Psoas muscle (tissue), 8 donors: Measurements from ENCODE around the gene FGD2. TPM values are rescaled to one million over a fixed set of nuclear protein-coding genes. Genes with fewer than 3 reads are reported as not detected.

Source experiments
- ATAC-seq, 4 donors: fragments of 200-7000 bp; cut with Tn5 transposase; one replicate each; pipeline ENCODE4 v1.9.1; 2020; ENCODE audit warnings: moderate library complexity in 3 of 4, mild to moderate bottlenecking in 2 of 4
- DNase-seq, 2 donors: peaks; one replicate each; pipeline ENCODE4 v3.0.0-alpha.2; 2020
- H3K27ac ChIP-seq: fragments of 200-600 bp; one replicate; pipeline ENCODE4 v1.8.0; 2022
- H3K27me3 ChIP-seq, 3 donors: fragments of 200-600 bp in 1 of 3; one replicate each; pipeline versions ENCODE4 v1.6.1 to v1.8.0; 2013 to 2022; ENCODE audit warnings: low read length in 2 of 3, mild to moderate bottlenecking in 2 of 3, moderate library complexity in 1 of 3; ENCODE audit not compliant: insufficient read depth in 3 of 3
- H3K36me3 ChIP-seq, 2 donors: fragments of 200-600 bp in 1 of 2; one replicate each; pipeline versions ENCODE4 v1.6.1 to v1.8.0; 2013 to 2022; ENCODE audit warnings: low read depth in 1 of 2, mild to moderate bottlenecking in 1 of 2, moderate library complexity in 1 of 2; ENCODE audit not compliant: insufficient read depth in 1 of 2
- H3K4me1 ChIP-seq: fragments of 200-600 bp; one replicate; pipeline ENCODE4 v1.8.0; 2022
- H3K4me3 ChIP-seq: fragments of 200-600 bp; one replicate; pipeline ENCODE4 v1.8.0; 2022; ENCODE audit warnings: mild to moderate bottlenecking
- H3K9me3 ChIP-seq: fragments of 200-600 bp; one replicate; pipeline ENCODE4 v1.8.0; 2022
- WGBS, 3 donors: extraction: QIAGEN DNeasy Blood & Tissue Kit; methylation state at CpG; one replicate each; pipeline versions ENCODE4 v1.1.6 to v1.1.7; 2013; 5-methylcytosine and 5-hydroxymethylcytosine counted together
- intact Hi-C, 2 donors: fragments of 100-400 bp; cut with DNase I; formaldehyde crosslinking; loops; one replicate each; pipeline versions ENCODE4 v1.11.0 to v1.14.2; 2022
- polyA plus RNA-seq, 3 donors: library from polyadenylated mRNA; stranded (reverse); fragments of 200-250 nt; gene quantifications; one replicate each; pipeline ENCODE4 v1.2.3, GENCODE V29; 2013
- total RNA-seq, 4 donors: library from RNA; stranded (reverse); fragmentation: NEBNext Ultra II Directional in 2 of 4; extraction: Animal tissue kit (Norgen Biotek cat#: 25700) in 2 of 4; gene quantifications; one replicate each; pipeline versions ENCODE4 v1.2.1 to v1.2.4, GENCODE V29; 2021 to 2023
- TF ChIP-seq, protein P1 (sequence below): fragments of 200-600 bp; IDR thresholded peaks from one replicate; pipeline ENCODE4 v1.8.0; 2022; ENCODE audit warnings: antibody characterized with exemption
- donor health status: healthy with polysubstance abuse.
- donor health status: DM: no; HTN: no; CAD: no; lungs with moderate emphysema.
- donor health status: Bipolar disorder and iron deficiency.
- donor health status: healthy.
- donor health status: DM: yes; HTN: yes; CAD: no.
- donor health status: DM: no; HTN: no; CAD: no.
- donor health status: DM: no; HTN: no; CAD: no.
- donor health status: DM: yes; HTN: yes; CAD: no.

FGD2 gene
- total and polyA plus RNA-seq, 7 donors: 0.75 to 4.2 (median 1.7) TPM

DNA sequence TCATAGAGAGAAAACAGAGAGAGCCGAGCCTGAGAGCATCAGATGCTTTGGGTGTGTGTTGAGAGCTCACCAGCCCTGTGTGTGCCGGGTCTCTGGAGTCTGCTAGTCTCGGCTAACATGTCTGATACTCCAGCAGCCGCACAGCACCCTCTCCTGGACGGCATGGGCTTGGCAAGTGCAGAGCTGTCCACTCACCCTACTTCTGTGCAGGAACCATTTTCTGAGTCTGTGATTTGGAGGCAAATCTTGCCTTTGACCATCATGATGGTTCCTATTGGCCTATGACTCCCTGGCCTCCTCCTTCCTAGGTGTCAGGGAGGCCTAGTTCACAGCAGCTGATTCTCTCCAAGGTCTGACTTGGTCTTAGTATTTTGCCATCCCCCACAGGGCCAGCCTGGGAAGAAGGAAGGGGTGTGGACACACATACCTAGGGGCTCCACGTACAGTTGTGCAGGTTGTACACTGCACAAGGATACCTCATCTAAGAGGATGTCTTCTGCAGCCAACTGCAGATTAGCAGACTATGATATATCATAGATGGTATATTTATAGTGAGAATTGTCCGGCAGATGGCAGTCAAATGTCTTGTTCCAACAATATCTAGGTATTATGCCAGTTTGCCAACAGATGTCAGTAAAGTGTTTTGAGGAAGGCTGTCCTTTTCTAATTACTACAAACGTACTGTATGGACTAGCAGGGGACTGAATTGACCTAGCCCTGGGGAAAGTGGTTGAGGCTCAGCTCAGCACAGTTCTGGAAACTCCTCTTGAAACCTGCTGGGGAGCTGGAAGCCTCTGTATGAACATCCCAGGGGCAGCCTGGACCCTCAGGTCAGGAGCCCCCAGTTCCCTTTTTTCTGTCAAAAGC lies 13.0 kb downstream of the FGD2 start:
- Histone ChIP-seq H3K4me1 (peaks cover 3% of the 10 kb centered on the region), H3K4me3 (no peak overlapping the region), H3K36me3 (no peaks in the 10 kb centered on the region), H3K9me3 (no peaks in the 10 kb centered on the region), H3K27ac (no peak overlapping the region), H3K27me3 (no peaks in the 10 kb centered on the region)
- TF ChIP-seq, protein P1, sequence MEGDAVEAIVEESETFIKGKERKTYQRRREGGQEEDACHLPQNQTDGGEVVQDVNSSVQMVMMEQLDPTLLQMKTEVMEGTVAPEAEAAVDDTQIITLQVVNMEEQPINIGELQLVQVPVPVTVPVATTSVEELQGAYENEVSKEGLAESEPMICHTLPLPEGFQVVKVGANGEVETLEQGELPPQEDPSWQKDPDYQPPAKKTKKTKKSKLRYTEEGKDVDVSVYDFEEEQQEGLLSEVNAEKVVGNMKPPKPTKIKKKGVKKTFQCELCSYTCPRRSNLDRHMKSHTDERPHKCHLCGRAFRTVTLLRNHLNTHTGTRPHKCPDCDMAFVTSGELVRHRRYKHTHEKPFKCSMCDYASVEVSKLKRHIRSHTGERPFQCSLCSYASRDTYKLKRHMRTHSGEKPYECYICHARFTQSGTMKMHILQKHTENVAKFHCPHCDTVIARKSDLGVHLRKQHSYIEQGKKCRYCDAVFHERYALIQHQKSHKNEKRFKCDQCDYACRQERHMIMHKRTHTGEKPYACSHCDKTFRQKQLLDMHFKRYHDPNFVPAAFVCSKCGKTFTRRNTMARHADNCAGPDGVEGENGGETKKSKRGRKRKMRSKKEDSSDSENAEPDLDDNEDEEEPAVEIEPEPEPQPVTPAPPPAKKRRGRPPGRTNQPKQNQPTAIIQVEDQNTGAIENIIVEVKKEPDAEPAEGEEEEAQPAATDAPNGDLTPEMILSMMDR: peak; percentile 74
- 2 to 3% (median 3%) methylated on average over 8 of the region's 8 CpGs for WGBS, 3 donors
- ATAC-seq: peak; percentile 96 to 99 (median 98)
- intact Hi-C loops: loop anchor here (1.0 to 5.0 kb wide), 5 partner anchors 134 to 252 kb away; partner anchors contain the start of gene C6orf89 (in 2 of the 2)
- peak; percentile 90 to 95 for DNase-seq

DNA sequence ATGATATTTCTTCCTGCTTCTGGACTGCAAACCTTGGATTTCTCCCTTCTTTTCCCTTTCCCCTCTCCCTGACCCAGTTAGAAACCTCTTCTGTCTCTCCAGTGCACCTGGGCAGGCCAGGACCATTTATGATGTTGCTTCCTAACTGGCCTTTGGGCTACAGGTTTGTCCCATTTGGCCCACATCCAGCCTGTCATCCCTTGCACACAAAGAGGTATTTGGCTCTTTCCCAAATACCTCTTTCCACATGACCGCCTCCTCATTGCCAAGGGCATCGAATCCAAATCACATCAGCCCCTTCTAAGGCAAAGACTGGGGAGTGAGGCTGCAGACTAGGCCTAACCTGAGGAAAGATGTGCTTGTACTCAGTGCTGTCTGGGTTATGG lies 13.6 kb downstream of the FGD2 start:
- Histone ChIP-seq H3K9me3 (no peaks in the 10 kb centered on the region), H3K4me3 (no peak overlapping the region), H3K36me3 (no peaks in the 10 kb centered on the region), H3K4me1 (peaks cover 3% of the 10 kb centered on the region), H3K27ac (no peak overlapping the region), H3K27me3 (no peaks in the 10 kb centered on the region)
- DNase-seq: no peak
- WGBS, 3 donors: 32 to 51% (median 45%) methylated on average over 2 of the region's 2 CpGs
- TF ChIP-seq, protein P1: no peak
- no peak for ATAC-seq
- intact Hi-C loops: loop anchor here (2.0 to 5.0 kb wide), 2 partner anchors 134 to 252 kb away; partner anchors contain the start of gene C6orf89 (in 2 of the 2)

DNA sequence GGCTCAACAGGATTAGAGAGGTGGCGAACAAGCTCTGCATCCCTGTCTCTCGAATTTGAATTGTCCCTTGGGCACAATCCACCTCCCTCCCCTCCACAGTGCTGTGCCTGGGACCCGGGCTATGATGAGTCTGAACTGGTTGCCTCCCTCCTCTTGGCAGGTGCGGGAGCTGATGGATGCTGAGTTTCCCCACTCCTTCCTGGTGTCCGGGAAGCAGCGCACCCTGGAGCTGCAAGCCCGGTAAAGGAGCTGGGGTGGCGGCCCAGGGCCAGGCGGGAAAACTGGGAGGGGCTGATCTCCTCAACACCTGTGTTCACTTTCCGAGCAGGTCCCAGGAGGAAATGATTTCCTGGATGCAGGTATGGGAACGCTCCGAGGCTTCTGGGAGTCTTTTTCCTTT lies 14.9 kb downstream of the FGD2 start:
- WGBS, 3 donors: 59 to 67% (median 60%) methylated on average over 12 of the region's 12 CpGs
- no peaks in the 10 kb centered on the region for H3K27me3 ChIP-seq
- no peaks in the 10 kb centered on the region for H3K36me3 ChIP-seq
- H3K27ac ChIP-seq: no peak overlapping the region
- DNase-seq (no peak), ATAC-seq (no peak)
- peaks cover 3% of the 10 kb centered on the region for H3K4me1 ChIP-seq
- no peak overlapping the region for H3K4me3 ChIP-seq
- H3K9me3 ChIP-seq: no peaks in the 10 kb centered on the region
- intact Hi-C loops: loop anchor here in 1 of 2 donors (5.0 kb wide), 1 partner anchor 192 kb away; no protein-coding TSS in a partner anchor
- TF ChIP-seq, protein P1: no peak

DNA sequence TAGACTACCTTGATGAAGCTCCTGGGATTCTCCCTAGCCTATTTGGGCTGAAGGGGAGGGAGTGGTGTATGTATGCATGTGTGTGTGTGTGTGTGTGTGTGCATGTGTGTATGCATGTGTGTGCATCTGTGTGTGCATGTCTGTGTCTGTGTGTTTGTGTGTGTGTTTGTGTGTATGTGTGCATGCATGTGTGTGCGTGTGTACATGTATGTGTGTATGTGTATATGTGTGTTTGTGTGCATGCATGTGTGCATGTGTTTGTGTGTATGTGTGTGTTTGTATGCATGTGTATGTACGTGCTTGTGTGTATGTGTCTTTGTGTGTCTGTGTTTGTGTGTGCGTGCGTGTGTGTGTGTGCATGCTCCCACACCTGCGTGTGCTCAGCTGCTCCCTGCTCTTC lies 15.4 kb downstream of the FGD2 start:
- no peaks in the 10 kb centered on the region for H3K36me3 ChIP-seq
- WGBS, 3 donors: 95 to 97% (median 96%) methylated on average over 5 of the region's 5 CpGs
- TF ChIP-seq, protein P1: no peak

More for the DNA sequence above, 15.4 kb downstream of the FGD2 start:
- ATAC-seq: no peak
- H3K9me3 ChIP-seq: no peaks in the 10 kb centered on the region
- peaks cover 3% of the 10 kb centered on the region for H3K4me1 ChIP-seq
- intact Hi-C loops: loop anchor here in 1 of 2 donors (5.0 kb wide), 1 partner anchor 191 kb away; no protein-coding TSS in a partner anchor
- no peak overlapping the region for H3K4me3 ChIP-seq
- no peaks in the 10 kb centered on the region for H3K27me3 ChIP-seq
- H3K27ac ChIP-seq: no peak overlapping the region
- DNase-seq: no peak
